SK-N-MC (cell line): ENCODE results near the gene GNG14.
"Not testable (repeated sequence)": the region's sequence is repeated elsewhere in the genome, so short reads cannot be mapped to it uniquely, and the experiment has no call there.

Experiments used
- DNase-seq: peaks from one replicate; pipeline ENCODE4 v3.0.0-alpha.2; 2011; ENCODE audit warnings: low read depth, low spot score
- H3K27ac ChIP-seq: fragments of 200-600 bp; sonication (generic); 2 replicates; pipeline ENCODE4 v1.5.1; 2016; ENCODE audit warnings: mixed run types
- H3K36me3 ChIP-seq: fragments of 200-600 bp; sonication (generic); 2 replicates; pipeline ENCODE4 v1.6.1; 2017; ENCODE audit warnings: antibody characterized with exemption, low read length, mixed read lengths; ENCODE audit not compliant: insufficient read depth
- H3K4me3 ChIP-seq: fragments of 200-600 bp; sonication (generic); 2 replicates; pipeline ENCODE4 v1.5.1; 2016
- H3K9ac ChIP-seq: fragments of 200-600 bp; sonication (generic); 2 replicates; pipeline ENCODE4 v1.8.0; 2017; ENCODE audit warnings: mixed run types, mixed read lengths; ENCODE audit not compliant: insufficient read length
- H3K9me3 ChIP-seq: fragments of 200-600 bp; sonication (generic); 2 replicates; pipeline ENCODE4 v1.6.1; 2017; ENCODE audit warnings: low read depth, mild to moderate bottlenecking, antibody characterized with exemption, low read length, moderate library complexity, mixed read lengths
- EZH2 ChIP-seq: fragments of 200-600 bp; sonication (generic); IDR thresholded peaks from one replicate; pipeline ENCODE4 v1.6.1; 2017; ENCODE audit warnings: antibody characterized with exemption
- FOXP2 ChIP-seq: optimal IDR thresholded peaks from 2 replicates; pipeline ENCODE3; 2011; ENCODE audit warnings: mild to moderate bottlenecking, moderate library complexity; ENCODE audit not compliant: insufficient read depth; ENCODE audit errors: extremely low read length, control extremely low read depth
- POLR2AphosphoS5 ChIP-seq: IDR thresholded peaks from 2 replicates; pipeline ENCODE4 v1.6.1; 2012; ENCODE audit warnings: mild to moderate bottlenecking, low read depth, low read length, borderline replicate concordance

The GNG14 gene

GRCh38 chr19:12687496-12688196 is at the start of gene GNG14:
GNG14 (plus strand) TSS chr19:12687998; CDS start chr19:12688049, 51 bp downstream.
- no peak within 1 kb of the TSS for H3K4me3 ChIP-seq
- H3K9ac ChIP-seq: no peak within 1 kb of the TSS
- no peak within 1 kb of the TSS for H3K27ac ChIP-seq
- DNase-seq: no peak
- H3K36me3 ChIP-seq: no peaks in the 10 kb centered on the region
- H3K9me3 ChIP-seq: no peaks in the 10 kb centered on the region
- TF ChIP-seq POLR2AphosphoS5: no peak
- TF ChIP-seq EZH2: no peak
- TF ChIP-seq FOXP2: no peak

DNA sequence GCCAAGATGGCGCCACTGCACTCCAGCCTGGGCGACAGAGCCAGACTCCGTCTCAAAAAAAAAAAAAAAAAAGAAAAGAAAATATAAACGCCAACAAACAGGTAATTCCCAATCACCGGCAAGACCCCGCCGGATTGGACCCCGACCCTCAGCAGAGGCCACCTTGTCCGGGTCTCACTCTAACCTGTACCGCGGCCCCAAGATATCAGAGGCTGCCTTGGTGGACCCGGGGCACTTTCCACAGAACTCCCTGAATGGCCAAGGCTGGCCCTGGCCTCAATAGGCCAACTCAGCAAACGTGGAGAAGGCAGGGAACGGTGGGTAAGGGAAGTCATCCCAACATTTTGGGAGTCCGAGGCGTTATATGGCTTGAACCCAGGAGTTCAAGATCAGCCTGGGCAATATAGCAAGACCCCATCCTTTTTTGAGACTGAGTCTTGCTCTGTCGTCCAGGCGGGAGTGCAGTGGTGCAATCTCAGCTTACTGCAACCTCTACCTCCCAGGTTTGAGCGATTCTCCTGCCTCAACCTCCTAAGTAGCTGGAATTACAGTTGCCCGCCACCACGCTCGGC is 49.1 kb upstream of the GNG14 start:
- Histone ChIP-seq H3K4me3 (no peak overlapping the region), H3K9ac (no peak overlapping the region), H3K9me3 (no peaks in the 10 kb centered on the region), H3K27ac (no peak overlapping the region), H3K36me3 (no peaks in the 10 kb centered on the region)
- TF ChIP-seq POLR2AphosphoS5 (no peak), FOXP2 (no peak), EZH2 (no peak)
- DNase-seq: no peak

- H3K9me3 ChIP-seq: no peaks in the 10 kb centered on the region
- TF ChIP-seq FOXP2 (no peak), POLR2AphosphoS5 (no peak), EZH2 (no peak)
- H3K4me3 ChIP-seq: no peak overlapping the region
- H3K27ac ChIP-seq: no peak overlapping the region
- no peak for DNase-seq
- no peak overlapping the region for H3K9ac ChIP-seq
- no peaks in the 10 kb centered on the region for H3K36me3 ChIP-seq
Observed at GRCh38 chr19:12639901-12640613, 47.7 kb upstream of the GNG14 start.

DNA sequence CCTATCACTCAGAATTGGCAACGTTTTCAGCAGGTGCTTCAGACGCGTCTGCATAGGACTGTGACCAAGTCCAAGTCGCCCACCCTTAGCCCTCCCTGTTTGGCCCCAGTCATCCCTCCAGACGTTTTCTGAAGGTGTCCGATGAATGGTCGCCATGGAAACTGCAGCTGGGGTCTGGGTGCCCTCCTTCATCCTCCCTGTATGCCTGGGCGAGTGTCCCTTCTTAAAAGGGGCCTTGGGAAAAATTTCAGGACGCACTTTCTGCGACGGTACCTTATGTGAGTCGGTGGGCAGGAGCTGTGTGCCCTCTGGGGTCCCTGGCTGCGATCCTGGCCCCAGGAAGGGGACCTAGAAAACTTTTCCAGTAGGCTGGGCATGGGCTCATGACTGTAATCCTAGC is 46.3 kb upstream of the GNG14 start:
- TF ChIP-seq FOXP2 (no peak), EZH2 (no peak), POLR2AphosphoS5 (no peak)
- no peaks in the 10 kb centered on the region for H3K9me3 ChIP-seq

DNA sequence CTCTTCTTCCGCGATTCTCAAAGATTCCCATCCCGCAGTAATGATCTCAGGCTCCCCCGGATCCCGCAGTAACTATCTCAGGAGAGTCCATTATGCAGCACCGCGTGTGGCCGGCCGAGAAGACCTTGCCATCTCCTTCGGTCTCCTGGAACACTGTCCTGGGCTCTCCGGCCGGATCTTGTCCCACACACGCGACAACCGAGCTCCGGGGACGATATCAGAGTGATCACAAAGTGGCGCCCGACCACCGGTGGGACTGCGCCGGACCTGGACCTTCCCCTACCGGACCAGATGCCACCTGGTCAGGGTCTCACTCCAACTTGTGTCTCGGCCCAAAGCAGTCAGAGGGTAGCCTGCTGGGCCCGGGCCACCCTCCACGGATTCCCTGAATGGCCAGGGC is 45.3 kb upstream of the GNG14 start:
- TF ChIP-seq FOXP2: no peak
- no peak for TF ChIP-seq POLR2AphosphoS5
- no peak for TF ChIP-seq EZH2
- no peak overlapping the region for H3K4me3 ChIP-seq
- no peak overlapping the region for H3K9ac ChIP-seq
- H3K36me3 ChIP-seq: no peaks in the 10 kb centered on the region
- no peak overlapping the region for H3K27ac ChIP-seq
- no peaks in the 10 kb centered on the region for H3K9me3 ChIP-seq
- no peak for DNase-seq

More for the DNA sequence above, 46.3 kb upstream of the GNG14 start:
- H3K4me3 ChIP-seq: no peak overlapping the region
- no peak for DNase-seq
- H3K36me3 ChIP-seq: no peaks in the 10 kb centered on the region
- no peak overlapping the region for H3K27ac ChIP-seq
- no peak overlapping the region for H3K9ac ChIP-seq

DNA sequence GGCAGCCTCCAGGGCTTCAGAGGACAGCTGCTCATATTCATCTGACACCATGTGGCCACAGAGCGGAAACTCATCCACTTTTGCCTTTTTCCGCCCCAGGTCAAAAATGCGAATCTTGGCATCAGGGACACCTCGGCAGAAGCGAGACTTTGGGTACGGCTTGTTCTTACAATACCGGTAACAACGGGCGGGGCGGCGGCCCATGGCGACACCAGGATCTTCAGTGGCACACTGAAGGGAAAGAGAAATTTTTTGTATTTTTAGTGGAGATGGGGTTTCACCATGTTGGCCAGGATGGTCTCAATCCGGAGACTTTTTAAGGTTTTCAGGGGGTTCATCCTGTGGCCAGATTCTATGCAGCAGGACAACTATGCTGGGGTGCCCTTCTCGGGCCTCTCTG is 44.1 kb upstream of the GNG14 start:
- not testable (repeated sequence) for H3K9me3 ChIP-seq, H3K9ac ChIP-seq, H3K27ac ChIP-seq, H3K36me3 ChIP-seq, H3K4me3 ChIP-seq, DNase-seq

GRCh38 chr19:12646551-12646950 is 41.2 kb upstream of the GNG14 start:
- no peaks in the 10 kb centered on the region for H3K36me3 ChIP-seq
- DNase-seq: no peak
- TF ChIP-seq FOXP2 (no peak), EZH2 (no peak), POLR2AphosphoS5 (no peak)
- no peaks in the 10 kb centered on the region for H3K9me3 ChIP-seq
- no peak overlapping the region for H3K9ac ChIP-seq
- H3K4me3 ChIP-seq: no peak overlapping the region
- no peak overlapping the region for H3K27ac ChIP-seq

GRCh38 chr19:12647047-12647446 is 40.8 kb upstream of the GNG14 start:
- DNase-seq: no peak
- no peak overlapping the region for H3K4me3 ChIP-seq
- no peaks in the 10 kb centered on the region for H3K36me3 ChIP-seq
- no peak overlapping the region for H3K27ac ChIP-seq
- H3K9me3 ChIP-seq: no peaks in the 10 kb centered on the region
- no peak overlapping the region for H3K9ac ChIP-seq
- no peak for TF ChIP-seq FOXP2
- no peak for TF ChIP-seq POLR2AphosphoS5
- no peak for TF ChIP-seq EZH2
